Upper lobe of right lung (tissue), 1 donor: ENCODE results near the gene ESR2. TPM values are rescaled to one million over a fixed set of nuclear protein-coding genes. Genes with fewer than 3 reads are reported as not detected.

Experiments
- ATAC-seq: fragments of 200-7000 bp; cut with Tn5 transposase; one replicate; pipeline ENCODE4 v1.9.1; 2020; ENCODE audit warnings: mild to moderate bottlenecking, moderate library complexity
- DNase-seq: peaks from one replicate; pipeline ENCODE4 v3.0.0-alpha.2; 2020
- H3K27ac ChIP-seq: fragments of 200-600 bp; one replicate; pipeline ENCODE4 v1.8.0; 2022
- H3K27me3 ChIP-seq: fragments of 200-600 bp; one replicate; pipeline ENCODE4 v1.8.0; 2022; ENCODE audit warnings: mild to moderate bottlenecking
- H3K36me3 ChIP-seq: fragments of 200-600 bp; one replicate; pipeline ENCODE4 v1.8.0; 2022
- H3K4me1 ChIP-seq: fragments of 200-600 bp; one replicate; pipeline ENCODE4 v1.8.0; 2022
- H3K4me3 ChIP-seq: fragments of 200-600 bp; one replicate; pipeline ENCODE4 v1.8.0; 2022; ENCODE audit warnings: mild to moderate bottlenecking
- H3K9me3 ChIP-seq: fragments of 200-600 bp; one replicate; pipeline ENCODE4 v1.8.0; 2022
- intact Hi-C: fragments of 100-400 bp; cut with DNase I; formaldehyde crosslinking; loops from one replicate; pipeline ENCODE4 v1.11.0; 2022
- total RNA-seq: library from RNA; stranded (reverse); fragmentation: NEBNext Ultra II Directional; extraction: Animal tissue kit (Norgen Biotek cat#: 25700); gene quantifications from one replicate; pipeline ENCODE4 v1.2.1, GENCODE V29; 2021
- TF ChIP-seq, protein P1 (sequence below): fragments of 200-600 bp; IDR thresholded peaks from one replicate; pipeline ENCODE4 v1.8.0; 2022; ENCODE audit warnings: antibody characterized with exemption
- donor health status: DM: no; HTN: yes; CAD: no; lungs with severe emphysema.

Gene ESR2
- total RNA-seq, 1 donor from 2014 or later: 1.3 TPM

DNA sequence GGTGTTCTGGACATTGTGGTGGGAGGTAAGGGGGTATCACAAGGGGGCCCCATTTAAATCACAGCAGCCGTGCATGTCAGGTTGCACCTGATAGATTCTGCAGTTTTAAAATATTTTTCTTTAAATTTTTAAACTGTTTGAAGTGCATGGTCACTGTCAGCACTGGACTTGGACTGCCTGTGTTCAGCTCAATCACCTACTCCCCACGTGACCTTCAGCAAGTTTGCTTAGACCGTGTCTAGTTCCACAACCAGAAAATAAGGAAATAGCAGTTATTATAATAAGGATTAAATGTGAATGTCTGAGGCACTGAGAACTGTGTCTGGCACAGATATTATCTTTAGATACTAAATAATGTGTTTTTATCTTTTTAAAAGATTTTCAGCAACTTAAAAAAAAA lies 64.7 kb downstream of the ESR2 start:
- Histone ChIP-seq H3K4me1 (no peaks in the 10 kb centered on the region), H3K36me3 (peaks cover 43% of the 10 kb centered on the region), H3K4me3 (no peak overlapping the region), H3K27ac (no peak overlapping the region), H3K27me3 (no peaks in the 10 kb centered on the region), H3K9me3 (no peaks in the 10 kb centered on the region)
- TF ChIP-seq, protein P1, sequence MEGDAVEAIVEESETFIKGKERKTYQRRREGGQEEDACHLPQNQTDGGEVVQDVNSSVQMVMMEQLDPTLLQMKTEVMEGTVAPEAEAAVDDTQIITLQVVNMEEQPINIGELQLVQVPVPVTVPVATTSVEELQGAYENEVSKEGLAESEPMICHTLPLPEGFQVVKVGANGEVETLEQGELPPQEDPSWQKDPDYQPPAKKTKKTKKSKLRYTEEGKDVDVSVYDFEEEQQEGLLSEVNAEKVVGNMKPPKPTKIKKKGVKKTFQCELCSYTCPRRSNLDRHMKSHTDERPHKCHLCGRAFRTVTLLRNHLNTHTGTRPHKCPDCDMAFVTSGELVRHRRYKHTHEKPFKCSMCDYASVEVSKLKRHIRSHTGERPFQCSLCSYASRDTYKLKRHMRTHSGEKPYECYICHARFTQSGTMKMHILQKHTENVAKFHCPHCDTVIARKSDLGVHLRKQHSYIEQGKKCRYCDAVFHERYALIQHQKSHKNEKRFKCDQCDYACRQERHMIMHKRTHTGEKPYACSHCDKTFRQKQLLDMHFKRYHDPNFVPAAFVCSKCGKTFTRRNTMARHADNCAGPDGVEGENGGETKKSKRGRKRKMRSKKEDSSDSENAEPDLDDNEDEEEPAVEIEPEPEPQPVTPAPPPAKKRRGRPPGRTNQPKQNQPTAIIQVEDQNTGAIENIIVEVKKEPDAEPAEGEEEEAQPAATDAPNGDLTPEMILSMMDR: no peak
- ATAC-seq (no peak), DNase-seq (no peak)
- intact Hi-C loops: no loop called here

DNA sequence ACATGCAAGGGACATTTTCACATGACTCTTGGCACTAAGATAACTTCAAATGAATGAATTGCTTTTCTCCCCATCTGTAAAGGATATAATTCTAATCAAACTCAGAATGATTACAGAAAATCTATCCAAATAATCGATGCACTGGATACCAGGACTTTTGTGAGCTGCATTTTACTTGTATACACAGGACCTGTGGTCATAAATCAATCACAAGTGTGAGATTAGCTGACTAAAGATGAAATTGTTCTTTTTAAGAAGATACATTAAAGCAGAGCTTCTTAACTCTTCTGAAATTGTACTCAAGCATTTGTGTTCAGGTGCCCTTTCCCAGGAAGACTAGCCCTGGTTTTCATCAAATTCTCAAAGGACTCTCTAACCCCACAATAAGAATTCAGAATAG lies 66.3 kb downstream of the ESR2 start:
- H3K27me3 ChIP-seq: no peaks in the 10 kb centered on the region
- H3K36me3 ChIP-seq: peaks cover 60% of the 10 kb centered on the region

DNA sequence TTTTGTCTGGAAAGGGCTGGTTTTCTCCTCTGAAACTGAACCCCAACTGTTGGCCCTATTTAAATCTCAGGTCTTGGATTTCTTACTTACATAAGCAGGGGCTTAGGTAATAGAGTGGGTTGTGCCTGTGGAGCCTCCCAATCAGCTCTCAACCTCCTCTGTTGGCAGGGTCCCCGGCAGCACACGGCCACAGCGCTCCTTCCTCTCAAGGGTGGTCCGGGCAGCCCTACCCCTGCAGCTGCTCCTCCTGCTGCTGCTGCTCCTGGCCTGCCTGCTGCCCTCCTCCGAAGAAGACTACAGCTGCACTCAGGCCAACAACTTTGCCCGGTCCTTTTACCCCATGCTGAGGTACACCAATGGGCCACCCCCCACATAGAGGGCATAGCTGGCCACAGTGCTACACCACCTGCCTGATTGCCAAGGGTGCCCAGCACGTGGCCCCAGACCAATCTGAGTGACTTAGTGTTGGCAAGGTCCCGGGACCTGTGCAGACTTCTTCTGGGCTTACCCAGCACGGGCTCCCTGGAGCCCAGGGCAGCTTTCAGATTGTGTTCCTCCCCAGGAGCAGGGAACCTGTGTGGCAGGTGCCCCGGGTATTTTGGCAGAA lies 68.9 kb downstream of the ESR2 start:
- no peak overlapping the region for H3K4me3 ChIP-seq

More for the DNA sequence above, 66.3 kb downstream of the ESR2 start:
- intact Hi-C loops: no loop called here
- Histone ChIP-seq H3K4me3 (no peak overlapping the region), H3K27ac (no peak overlapping the region), H3K4me1 (no peaks in the 10 kb centered on the region), H3K9me3 (no peaks in the 10 kb centered on the region)
- ATAC-seq: no peak
- TF ChIP-seq, protein P1: no peak
- DNase-seq: no peak

DNA sequence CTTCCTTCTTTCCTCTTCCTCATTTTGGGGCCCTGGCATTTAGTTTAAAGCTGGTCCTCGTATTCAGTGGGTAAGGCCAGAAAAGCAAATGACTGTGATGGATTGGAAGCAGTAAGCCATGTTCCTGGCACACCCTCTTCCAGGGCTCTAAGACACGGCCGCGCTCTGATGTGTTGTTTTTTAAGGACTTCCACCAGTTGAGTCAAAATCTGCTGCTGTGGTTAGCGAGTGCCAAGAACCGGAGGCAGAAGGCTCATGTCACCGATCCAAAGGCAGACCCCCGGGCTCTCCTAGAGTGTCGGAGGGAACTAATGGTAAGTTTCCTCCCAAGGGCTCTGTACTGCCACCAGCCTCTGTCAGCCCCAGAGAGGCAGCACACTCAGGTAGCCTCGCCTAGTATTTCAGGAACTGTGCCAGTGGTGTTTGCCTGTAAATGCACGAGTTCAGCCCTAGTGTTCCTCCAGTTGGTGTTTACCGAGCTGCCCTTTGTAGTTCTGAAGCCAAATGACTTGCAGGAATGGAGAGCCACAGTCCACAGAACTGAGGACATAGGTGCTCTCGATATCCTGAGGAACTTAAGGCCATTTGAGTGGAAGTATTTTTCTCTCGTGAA lies 72.7 kb downstream of the ESR2 start:
- ATAC-seq (peak; percentile 63), DNase-seq (no peak)
- H3K4me3 ChIP-seq: no peak overlapping the region
- H3K27me3 ChIP-seq: no peaks in the 10 kb centered on the region
- TF ChIP-seq, protein P1: no peak
- no peaks in the 10 kb centered on the region for H3K9me3 ChIP-seq
- intact Hi-C loops: no loop called here
- H3K36me3 ChIP-seq: peaks cover 90% of the 10 kb centered on the region
- no peaks in the 10 kb centered on the region for H3K4me1 ChIP-seq
- H3K27ac ChIP-seq: no peak overlapping the region

More for the DNA sequence above, 68.9 kb downstream of the ESR2 start:
- TF ChIP-seq, protein P1: no peak
- no peak for DNase-seq
- Histone ChIP-seq H3K36me3 (peaks cover 84% of the 10 kb centered on the region), H3K9me3 (no peaks in the 10 kb centered on the region), H3K27ac (no peak overlapping the region), H3K27me3 (no peaks in the 10 kb centered on the region), H3K4me1 (no peaks in the 10 kb centered on the region)
- intact Hi-C loops: no loop called here
- ATAC-seq: peak; percentile 12

DNA sequence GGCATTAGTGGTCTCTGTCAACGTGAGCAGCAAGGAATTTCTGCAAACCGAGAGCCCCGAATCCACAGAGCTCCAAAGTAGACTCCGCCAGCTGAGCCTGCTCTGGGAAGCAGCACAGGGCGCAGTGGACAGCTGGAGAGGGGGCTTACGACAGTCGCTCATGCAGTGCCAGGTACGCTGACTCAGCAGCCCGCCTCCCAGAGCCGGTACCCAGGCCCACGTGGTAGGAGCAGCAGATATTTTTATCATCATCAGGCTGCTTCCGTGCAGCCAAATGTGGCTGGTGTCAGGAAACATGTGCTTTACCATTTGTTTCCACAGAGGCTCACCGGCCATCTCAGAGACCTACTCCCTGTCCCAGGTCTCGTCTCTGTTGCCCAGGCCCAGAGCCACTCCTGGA lies 73.7 kb downstream of the ESR2 start:
- no peaks in the 10 kb centered on the region for H3K9me3 ChIP-seq
- DNase-seq (no peak), ATAC-seq (no peak)
- no peak overlapping the region for H3K4me3 ChIP-seq
- H3K27ac ChIP-seq: no peak overlapping the region
- no peaks in the 10 kb centered on the region for H3K27me3 ChIP-seq
- peaks cover 93% of the 10 kb centered on the region for H3K36me3 ChIP-seq
- TF ChIP-seq, protein P1: no peak
- H3K4me1 ChIP-seq: no peaks in the 10 kb centered on the region
- intact Hi-C loops: no loop called here
